HepG2 (cell line): ENCODE data around the gene AGER. TPM values are rescaled to one million over a fixed set of nuclear protein-coding genes. Genes with fewer than 3 reads are reported as not detected.

Source experiments
- AGO1 ChIP-seq: fragments of 200-400 bp; formaldehyde crosslinking; IDR thresholded peaks from 2 replicates; pipeline ENCODE4 v1.6.1; 2017; ENCODE audit warnings: mild to moderate bottlenecking, low read depth, low read length, moderate library complexity; ENCODE audit not compliant: poor library complexity, severe bottlenecking
- BHLHE40 ChIP-seq: IDR thresholded peaks from 2 replicates; pipeline ENCODE4 v1.6.1; 2011; ENCODE audit warnings: low read length, improper control_type of control experiment
- CEBPG ChIP-seq: IDR thresholded peaks from 2 replicates; pipeline ENCODE4 v1.6.1; 2016
- ESRRA ChIP-seq: sonication (generic); formaldehyde crosslinking; IDR thresholded peaks from 2 replicates; pipeline ENCODE4 v1.5.1; 2020; ENCODE audit warnings: mild to moderate bottlenecking, low read depth, missing genetic modification reagents
- GPBP1L1 ChIP-seq: sonication (generic); formaldehyde crosslinking; IDR thresholded peaks from 2 replicates; pipeline ENCODE4 v1.5.0; 2020; ENCODE audit warnings: mild to moderate bottlenecking, missing genetic modification reagents
- MAZ ChIP-seq, 2 experiments: sonication (generic) in 1 of 2; formaldehyde crosslinking in 1 of 2; IDR thresholded peaks; 2 replicates each; pipeline versions ENCODE4 v1.5.0 to v1.6.1; 2012 to 2020; ENCODE audit warnings: low read depth in 2 of 2, mild to moderate bottlenecking in 2 of 2, borderline replicate concordance in 1 of 2, improper control_type of control experiment in 1 of 2, low read length in 1 of 2, missing genetic modification reagents in 1 of 2, moderate library complexity in 1 of 2
- MIXL1 ChIP-seq: IDR thresholded peaks from 2 replicates; pipeline ENCODE4 v1.6.1; 2016
- NFE2L2 ChIP-seq: fragments of 150-350 bp; IDR thresholded peaks from 2 replicates; pipeline ENCODE4 v1.6.1; 2014; ENCODE audit warnings: low read length
- PITX1 ChIP-seq: sonication (generic); formaldehyde crosslinking; IDR thresholded peaks from 2 replicates; pipeline ENCODE4 v1.5.1; 2020; ENCODE audit warnings: mild to moderate bottlenecking, missing genetic modification reagents
- PLRG1 ChIP-seq: fragments of 450-650 bp; conservative IDR thresholded peaks from 2 replicates; pipeline ENCODE4 v1.6.1; 2016
- POLR2A ChIP-seq, 2 experiments: IDR thresholded peaks; 2 replicates each; pipeline ENCODE4 v1.6.1; 2011; ENCODE audit warnings: low read depth in 2 of 2, low read length in 2 of 2, mild to moderate bottlenecking in 1 of 2, moderate library complexity in 1 of 2; ENCODE audit not compliant: insufficient read depth in 1 of 2
- RORA ChIP-seq: sonication (generic); formaldehyde crosslinking; IDR thresholded peaks from 2 replicates; pipeline ENCODE4 v1.5.0; 2020; ENCODE audit warnings: mild to moderate bottlenecking, missing genetic modification reagents, moderate library complexity
- STAT6 ChIP-seq: sonication (generic); formaldehyde crosslinking; IDR thresholded peaks from 2 replicates; pipeline ENCODE4 v1.4.0; 2020; ENCODE audit warnings: missing genetic modification reagents, mild to moderate bottlenecking, borderline replicate concordance
- TEAD3 ChIP-seq: optimal IDR thresholded peaks from 2 replicates; pipeline ENCODE3; 2016; ENCODE audit warnings: borderline replicate concordance
- THAP11 ChIP-seq: IDR thresholded peaks from 2 replicates; pipeline ENCODE4 v1.6.1; 2016; ENCODE audit warnings: missing biosample characterization, missing genetic modification reagents
- TMF1 ChIP-seq: sonication (generic); formaldehyde crosslinking; IDR thresholded peaks from 2 replicates; pipeline ENCODE4 v1.8.1; 2022; ENCODE audit warnings: low read depth, missing genetic modification reagents
- ZBTB7B ChIP-seq: sonication (generic); formaldehyde crosslinking; IDR thresholded peaks from 2 replicates; pipeline ENCODE4 v1.4.0; 2020; ENCODE audit warnings: missing genetic modification reagents
- ZFP36 ChIP-seq: fragments of 150-350 bp; IDR thresholded peaks from 2 replicates; pipeline ENCODE4 v1.6.1; 2018; ENCODE audit warnings: borderline replicate concordance, low read length, low read depth; ENCODE audit not compliant: partially characterized antibody
- ZFP37 ChIP-seq: sonication (generic); formaldehyde crosslinking; IDR thresholded peaks from 2 replicates; pipeline ENCODE4 v1.4.0; 2020; ENCODE audit warnings: missing genetic modification reagents, borderline replicate concordance
- ZNF10 ChIP-seq: sonication (generic); formaldehyde crosslinking; IDR thresholded peaks from 2 replicates; pipeline ENCODE4 v1.4.0; 2020; ENCODE audit warnings: mild to moderate bottlenecking, low read depth, missing genetic modification reagents, borderline replicate concordance
- ZNF121 ChIP-seq: sonication (generic); formaldehyde crosslinking; IDR thresholded peaks from 2 replicates; pipeline ENCODE4 v1.5.0; 2020; ENCODE audit warnings: mild to moderate bottlenecking, missing genetic modification reagents
- ZNF34 ChIP-seq: sonication (generic); formaldehyde crosslinking; IDR thresholded peaks from 2 replicates; pipeline ENCODE4 v1.4.0; 2020; ENCODE audit warnings: mild to moderate bottlenecking, missing genetic modification reagents, borderline replicate concordance
- ZNF496 ChIP-seq: sonication (generic); formaldehyde crosslinking; IDR thresholded peaks from 2 replicates; pipeline ENCODE4 v1.8.1; 2023; ENCODE audit warnings: mild to moderate bottlenecking, moderate library complexity, missing genetic modification reagents; ENCODE audit not compliant: insufficient replicate concordance
- ZNF501 ChIP-seq: sonication (generic); formaldehyde crosslinking; IDR thresholded peaks from 2 replicates; pipeline ENCODE4 v1.5.1; 2020; ENCODE audit warnings: mild to moderate bottlenecking, moderate library complexity, missing genetic modification reagents
- ZNF513 ChIP-seq: sonication (generic); formaldehyde crosslinking; conservative IDR thresholded peaks from 2 replicates; pipeline ENCODE4 v1.5.0; 2020; ENCODE audit warnings: missing genetic modification reagents
- ZNF672 ChIP-seq: sonication (generic); formaldehyde crosslinking; IDR thresholded peaks from 2 replicates; pipeline ENCODE4 v1.8.1; 2022; ENCODE audit warnings: missing genetic modification reagents
- polyA plus RNA-seq, 8 experiments: library from polyadenylated mRNA; depleted of rRNA in 3 of 8; stranded (reverse) in 7 of 8; unstranded in 1 of 8; fragments of >200 nt; fragmentation: Illumina TruSeq in 4 of 8; extraction: Trizol in 4 of 8; gene quantifications; 2 replicates each; pipeline versions ENCODE4 v1.2.1 to v1.2.3, GENCODE V29; 2011 to 2016; ENCODE audit warnings: low read depth in 4 of 8, missing spikeins in 1 of 8, mixed read lengths in 1 of 8; ENCODE audit not compliant: insufficient read depth in 1 of 8
- total RNA-seq, 5 experiments: library from RNA; depleted of rRNA; stranded (reverse); fragments of >200 nt; fragmentation: Illumina TruSeq; extraction: Trizol; gene quantifications; 2 replicates each; pipeline ENCODE4 v1.2.3, GENCODE V29; 2016; ENCODE audit warnings: low read depth in 1 of 5

The AGER gene
- total and polyA plus RNA-seq, 2 of the 13 experiments (the other 11 are each of a cell fraction or from before 2014, with no cell fraction given) = 1.9 to 5.1 TPM

DNA sequence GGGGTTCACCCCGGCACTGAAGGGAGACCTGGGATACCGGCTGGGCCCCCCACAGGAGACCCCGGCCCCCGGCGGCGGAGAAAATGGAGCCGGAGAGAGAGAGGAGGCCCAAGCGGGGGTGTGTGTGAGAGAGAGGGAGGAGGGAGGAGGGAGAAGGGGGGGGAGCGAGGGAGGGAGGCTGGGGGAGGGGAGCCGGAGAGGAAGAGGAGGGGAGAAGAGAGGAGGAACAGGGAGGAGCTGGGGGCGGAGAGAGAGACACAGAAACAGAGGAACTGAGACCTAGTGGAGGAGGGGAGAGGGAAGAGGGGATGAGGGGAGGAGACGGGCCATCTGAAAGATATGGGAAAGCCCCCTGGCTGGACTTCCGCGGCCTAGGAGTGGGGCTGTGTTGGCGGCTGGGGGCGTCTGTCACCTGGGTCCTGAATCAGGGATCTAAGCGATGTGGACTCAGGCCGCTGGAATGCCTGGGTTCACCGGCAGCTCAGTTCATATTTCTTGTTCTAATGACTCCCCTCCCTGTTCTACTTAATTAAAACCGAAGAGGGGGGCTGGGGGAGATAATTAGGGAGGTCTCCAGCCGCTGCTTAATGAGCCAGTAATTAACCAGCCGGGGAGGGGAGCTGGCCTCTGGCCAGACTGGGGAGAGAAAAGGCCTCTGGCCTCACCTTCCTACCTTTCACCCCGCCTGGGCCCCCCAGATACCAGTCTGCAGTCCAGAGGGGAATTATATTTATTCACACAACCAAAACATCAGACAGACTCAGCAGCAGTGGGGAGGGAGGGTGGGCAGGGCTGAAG is 6.2 kb upstream of the AGER start, which contains the start of gene PBX2 (continued):
- TF ChIP-seq THAP11 (CRISPR knock-in tag) (peak; percentile 53; the same call in 1 of the 2 replicates), PITX1 (CRISPR knock-in tag) (no peak), ZNF121 (no peak), STAT6 (CRISPR knock-in tag) (no peak), ZFP37 (CRISPR knock-in tag) (0 out of 2 replicates have a peak, but pooled peaks have one; percentile 19), TEAD3 (CRISPR knock-in tag) (peak; percentile 48), ESRRA (0 out of 2 replicates have a peak, but pooled peaks have one; percentile 38), ZNF34 (peak; percentile 56; the same call in 1 of the 2 replicates), ZNF513 (CRISPR knock-in tag) (no peak), GPBP1L1 (no peak), ZBTB7B (CRISPR knock-in tag) (peak; percentile 76), ZNF501 (CRISPR knock-in tag) (no peak), RORA (CRISPR knock-in tag) (no peak), ZNF10 (CRISPR knock-in tag) (no peak), NFE2L2 (no peak), MAZ (IDR thresholded peaks at IDR 0.05; ENCODE audit: borderline replicate concordance, low read depth, low read length) (peak; percentile 88; the same call in 1 of the 2 replicates), MAZ (CRISPR knock-in tag; IDR thresholded peaks at IDR 0.05; ENCODE audit: low read depth) (peak; percentile 69; the same call in 1 of the 2 replicates), TMF1 (no peak), ZNF672 (CRISPR knock-in tag) (no peak), BHLHE40 (no peak), PLRG1 (no peak), POLR2A (IDR thresholded peaks at IDR 0.05; ENCODE audit: insufficient read depth in 1 of 2, low read depth in 2 of 2, low read length in 2 of 2) (peak in 1 of 2 experiments; percentile 45; a peak in 1 of 4 replicates), ZNF496 (CRISPR knock-in tag) (no peak), MIXL1 (CRISPR knock-in tag) (no peak), AGO1 (no peak), ZFP36 (no peak), CEBPG (CRISPR knock-in tag) (no peak)
